ENCODE measurements around the gene TAS2R42.

Gene TAS2R42

DNA sequence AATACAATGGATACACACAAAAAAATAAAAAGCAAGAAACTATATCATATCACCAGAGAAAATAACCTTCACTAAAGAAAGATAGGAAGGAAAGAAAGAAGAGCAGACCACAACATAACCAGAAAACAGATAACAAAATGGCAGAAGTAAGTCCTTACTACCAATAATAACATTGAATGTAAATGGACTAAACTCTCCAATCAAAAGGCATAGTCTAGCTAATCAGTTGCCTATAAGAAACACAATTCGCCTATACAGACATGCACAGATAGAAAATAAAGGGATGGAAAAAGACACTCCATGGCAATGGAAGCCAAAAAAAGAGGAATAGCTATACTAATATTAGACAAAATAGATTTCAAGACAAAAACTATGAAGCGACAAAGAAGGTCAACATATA lies 43.4 kb downstream of the TAS2R42 start:
- no peak for DNase-seq

DNA sequence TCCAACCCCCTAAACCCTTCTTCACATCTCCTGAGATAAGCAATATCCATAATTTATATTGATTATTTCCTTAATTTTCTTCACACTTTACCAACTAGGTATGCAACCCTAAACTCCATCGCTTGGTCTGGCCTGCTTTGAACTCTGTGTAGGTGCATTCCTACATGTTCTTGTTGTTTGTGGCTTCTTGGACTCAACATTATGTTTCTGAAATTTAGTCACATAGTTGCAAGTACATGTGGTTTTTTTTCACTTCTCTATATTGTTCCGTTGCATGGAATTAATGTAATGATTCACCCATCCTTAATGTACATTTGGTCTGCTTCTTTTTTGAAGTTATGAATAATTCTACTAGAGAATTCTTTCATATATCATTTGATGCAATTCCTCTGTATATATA lies 50.7 kb downstream of the TAS2R42 start:
- DNase-seq: no peak

Data from stimulated activated CD8-positive, alpha-beta memory T cell treated with anti-CD3 and anti-CD28 coated beads, Interleukin-4, amount 100 ng/mL, for 48 hours (primary cell).